HG02884 (cell line): Measurements from ENCODE around the gene GRIK4.

Experiments used
- ATAC-seq: cut with Tn5 transposase; IDR thresholded peaks from one replicate; pipeline ENCODE4 v1.9.1; 2021; ENCODE audit warnings: mild to moderate bottlenecking, moderate library complexity; ENCODE audit not compliant: unreplicated experiment

The GRIK4 gene

GRCh38 chr11:120867531-120867930 is 356.0 kb downstream of the GRIK4 start:
- ATAC-seq, result no peak

DNA sequence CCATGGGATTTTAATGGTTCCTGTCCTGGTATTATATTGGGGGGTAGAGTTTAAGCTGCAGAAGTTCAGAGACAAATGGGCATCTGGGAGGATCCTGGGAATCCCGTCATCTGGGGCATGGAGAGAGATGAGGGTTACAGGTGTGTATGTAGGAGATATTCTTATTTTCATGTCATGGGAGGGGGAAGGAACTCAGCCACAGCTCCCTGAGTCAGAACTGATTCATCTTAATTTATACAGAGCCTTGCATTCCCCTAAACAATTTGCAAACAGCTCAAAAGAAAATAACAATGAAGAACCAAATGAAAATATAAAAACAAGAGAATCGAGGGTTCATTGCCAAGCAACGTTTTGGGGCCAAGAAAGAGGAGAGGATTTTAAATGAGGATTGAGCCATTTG is 356.4 kb downstream of the GRIK4 start:
- no peak for ATAC-seq

- ATAC-seq, result no peak
Measured at GRCh38 chr11:120869097-120869496, 357.5 kb downstream of the GRIK4 start.

- ATAC-seq, result no peak
Measured at GRCh38 chr11:120869516-120870011, 358.0 kb downstream of the GRIK4 start.

DNA sequence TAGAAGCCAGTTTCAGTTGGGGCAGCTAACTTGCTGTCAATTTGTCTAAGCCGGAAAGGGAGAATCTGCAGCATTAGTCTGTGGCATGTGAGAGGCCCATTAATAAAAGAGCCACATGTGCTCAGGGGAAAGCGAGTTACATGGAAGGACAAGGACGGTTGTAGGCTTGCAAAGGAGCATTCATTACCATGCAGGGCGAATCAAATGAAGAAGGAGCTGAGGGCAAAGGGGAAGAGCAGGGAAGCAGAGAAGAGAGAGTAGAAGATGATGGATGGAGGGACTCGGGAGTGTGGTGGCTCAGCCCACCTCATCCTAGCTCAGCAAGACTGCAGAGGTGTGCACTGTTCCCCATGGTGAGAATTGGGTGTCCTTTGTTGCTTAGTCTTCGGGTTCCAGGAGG is 359.6 kb downstream of the GRIK4 start:
- no peak for ATAC-seq

GRCh38 chr11:120871924-120872323 is 360.4 kb downstream of the GRIK4 start:
- no peak for ATAC-seq

DNA sequence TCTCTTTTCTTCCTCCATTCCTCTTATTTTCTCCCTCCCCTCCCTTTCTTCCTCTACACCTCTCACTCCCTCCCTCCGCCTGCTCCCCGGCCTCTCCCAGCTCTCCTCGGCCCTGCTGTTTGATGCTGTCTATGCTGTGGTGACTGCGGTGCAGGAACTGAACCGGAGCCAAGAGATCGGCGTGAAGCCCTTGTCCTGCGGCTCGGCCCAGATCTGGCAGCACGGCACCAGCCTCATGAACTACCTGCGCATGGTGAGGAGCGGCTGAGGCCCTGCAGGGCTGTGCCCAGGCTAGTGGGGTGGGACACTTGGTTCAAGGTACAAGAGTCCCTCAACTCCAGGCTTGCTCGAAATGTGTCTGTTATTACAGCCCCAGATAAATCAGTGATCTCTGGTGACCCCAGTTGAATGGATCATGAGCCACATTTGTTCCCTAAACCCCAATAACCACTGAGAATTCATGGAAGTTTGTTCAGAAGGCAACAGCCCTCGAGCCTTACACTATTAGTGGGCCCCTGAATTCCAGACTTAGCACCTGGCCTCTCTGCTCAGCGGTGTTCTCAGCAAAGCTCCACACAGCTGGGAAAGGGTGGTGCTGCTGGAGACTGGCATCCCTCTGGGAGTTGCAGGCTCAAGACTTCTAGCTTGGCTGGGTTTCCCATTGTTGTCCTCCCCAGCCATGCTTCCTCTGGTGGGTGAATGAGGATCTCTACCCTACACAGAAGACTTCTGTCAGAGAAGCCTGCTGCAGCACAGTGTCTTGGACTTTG is 362.6 kb downstream of the GRIK4 start:
- no peak for ATAC-seq

GRCh38 chr11:120875986-120876385 is 364.4 kb downstream of the GRIK4 start:
- ATAC-seq, result no peak

DNA sequence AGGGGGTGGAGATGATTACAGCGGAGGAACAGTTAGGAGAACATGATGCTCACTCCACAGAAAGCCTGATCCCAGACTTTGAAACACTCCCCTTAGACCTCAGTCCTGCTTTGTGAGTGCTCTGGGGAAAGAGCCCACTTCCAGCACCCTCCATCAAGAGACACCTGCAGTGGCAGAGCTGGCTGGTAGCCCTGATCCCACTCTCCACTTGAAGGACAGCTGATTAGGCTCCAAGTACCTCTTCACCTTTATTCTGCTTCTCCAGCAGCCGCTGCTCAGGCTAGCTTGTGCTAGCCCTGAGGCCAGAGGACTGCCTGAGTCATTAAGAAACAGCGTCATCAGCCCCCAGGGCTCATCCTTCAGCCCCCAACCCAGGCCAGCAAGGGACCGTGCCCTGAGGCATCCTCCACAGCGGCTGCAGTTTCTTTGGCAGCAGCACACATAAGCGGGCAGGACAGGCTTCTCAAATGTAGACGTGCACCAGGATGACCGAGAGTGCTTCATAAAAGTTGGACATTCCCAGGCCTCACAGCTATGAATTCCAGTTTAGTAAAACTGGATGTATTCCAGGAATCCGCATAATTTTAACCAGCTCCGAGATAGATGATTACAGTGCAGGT is 366.3 kb downstream of the GRIK4 start:
- ATAC-seq, result no peak

DNA sequence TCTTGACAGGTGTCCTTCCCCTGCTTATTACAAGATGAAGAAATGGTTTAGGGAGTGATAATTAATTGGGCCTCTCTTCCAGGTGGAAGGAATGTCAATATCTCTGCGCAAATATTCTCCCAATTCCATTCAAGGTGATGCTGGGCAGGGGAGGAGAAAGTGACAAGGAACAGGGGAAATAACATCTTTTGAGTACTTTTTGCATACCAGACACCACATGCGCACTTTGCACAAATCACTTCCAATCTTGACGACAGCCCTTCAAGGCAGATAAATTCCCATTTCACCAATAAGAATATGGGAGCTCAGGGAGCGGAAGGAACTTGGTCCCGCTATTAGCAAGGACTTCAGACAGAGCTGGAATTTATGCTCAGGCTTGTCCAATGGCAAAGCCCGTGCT is 367.2 kb downstream of the GRIK4 start:
- no peak for ATAC-seq

DNA sequence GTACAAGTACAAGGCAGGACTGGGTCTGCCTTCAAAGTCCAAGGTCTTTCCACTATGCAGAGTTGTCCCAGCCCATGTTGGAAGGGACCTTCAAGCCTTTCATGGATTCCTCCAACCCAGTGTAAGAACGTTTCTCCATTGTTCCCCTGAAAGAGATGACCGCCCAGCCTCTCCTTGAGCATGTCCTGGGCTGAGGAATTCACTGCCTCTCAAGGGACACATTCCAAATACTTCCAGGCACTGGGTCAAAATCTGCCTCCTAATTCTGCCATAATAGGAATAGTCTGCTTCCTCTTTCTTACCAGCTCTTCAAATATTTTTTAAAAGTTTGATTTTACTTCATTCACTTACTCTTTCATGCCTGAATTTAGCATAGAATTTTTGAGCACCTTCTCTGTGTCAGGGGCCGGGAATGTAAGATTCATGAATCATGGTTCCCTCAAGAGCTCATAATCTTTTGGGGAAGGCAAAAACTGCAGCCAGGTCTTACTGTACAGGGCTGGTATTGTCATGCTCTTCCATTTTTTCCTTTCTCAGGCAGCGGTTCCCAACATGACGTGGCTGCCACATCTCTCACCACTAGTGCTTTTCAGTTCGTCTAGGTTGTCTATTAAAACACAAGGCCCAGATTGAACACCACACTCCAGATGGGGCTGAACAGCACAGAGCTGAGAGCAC is 369.1 kb downstream of the GRIK4 start:
- ATAC-seq, result no peak

DNA sequence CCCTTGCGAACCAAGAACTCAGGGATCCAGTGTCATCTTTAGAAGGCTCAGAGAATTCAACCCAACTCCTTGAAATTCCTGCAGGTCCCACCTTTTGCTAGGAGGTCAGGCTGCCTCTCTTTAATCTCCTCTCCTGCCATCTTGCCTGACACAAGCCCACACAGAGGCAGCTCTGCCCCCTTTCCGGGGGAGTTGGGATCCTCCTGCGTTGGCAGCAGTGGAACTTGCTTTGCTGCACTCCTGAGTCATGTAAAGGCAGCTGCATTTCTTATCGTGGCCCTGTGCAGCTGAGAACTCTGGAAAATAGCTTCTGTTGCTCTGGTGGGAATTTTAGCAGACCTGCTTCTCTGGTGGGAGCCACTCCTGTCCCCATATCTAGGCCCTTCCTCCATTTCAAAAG is 370.0 kb downstream of the GRIK4 start:
- no peak for ATAC-seq

DNA sequence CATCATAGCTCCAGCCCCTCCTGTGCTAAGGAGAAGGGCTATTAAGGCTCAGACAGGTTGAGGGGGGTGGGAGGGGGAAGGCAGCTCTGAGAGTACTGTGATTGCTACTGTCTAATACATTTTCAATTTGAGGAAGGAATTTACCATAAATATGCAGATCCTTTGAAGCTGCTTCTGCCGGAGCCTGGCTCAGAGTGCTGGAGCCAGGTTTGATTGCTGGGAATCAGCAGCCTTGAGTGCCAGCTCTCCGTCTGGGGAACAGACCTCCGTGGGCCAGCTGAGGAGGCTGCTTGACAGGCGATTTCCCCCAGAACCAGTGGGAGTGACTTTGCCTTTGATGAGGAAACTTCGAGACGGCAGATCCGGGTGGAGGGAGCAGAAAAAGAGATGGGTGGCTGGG is 370.6 kb downstream of the GRIK4 start:
- ATAC-seq, result no peak

GRCh38 chr11:120883404-120884080 is 372.0 kb downstream of the GRIK4 start:
- ATAC-seq, result no peak

GRCh38 chr11:120884154-120885020 is 372.8 kb downstream of the GRIK4 start:
- ATAC-seq, result no peak

DNA sequence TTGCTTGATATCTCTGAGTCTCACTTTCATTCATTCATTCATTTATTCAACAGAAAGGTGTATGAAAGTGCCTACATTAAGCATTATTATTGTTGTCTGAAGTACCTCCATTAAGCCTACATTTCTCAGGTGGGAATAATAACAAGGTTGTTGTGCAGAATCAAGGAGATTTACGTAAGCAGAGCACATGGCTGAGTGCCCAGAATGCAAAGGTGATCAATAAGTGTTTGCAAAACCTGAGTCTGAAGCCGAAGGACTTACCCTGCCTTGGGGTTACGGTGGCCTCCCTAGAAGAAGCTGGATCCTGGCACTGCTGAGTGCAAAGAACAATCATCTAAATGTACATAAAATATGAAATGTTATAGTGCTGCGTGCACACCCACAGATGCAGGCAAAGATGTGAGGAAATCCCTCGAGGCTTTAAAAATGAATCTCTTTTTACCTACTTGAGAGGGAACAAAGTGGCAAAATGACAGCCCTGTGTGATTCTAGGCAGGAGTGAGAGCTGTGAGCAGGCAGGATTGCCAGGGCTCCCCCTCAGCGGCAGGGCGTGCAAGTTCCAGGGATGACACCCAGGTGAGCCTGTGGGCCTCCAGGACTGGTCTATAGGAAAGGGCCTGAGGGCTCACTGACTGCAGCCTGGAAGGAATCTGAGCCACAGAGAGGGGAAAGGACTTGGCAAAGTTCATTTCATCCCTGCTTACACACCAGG is 379.2 kb downstream of the GRIK4 start:
- ATAC-seq, result no peak

DNA sequence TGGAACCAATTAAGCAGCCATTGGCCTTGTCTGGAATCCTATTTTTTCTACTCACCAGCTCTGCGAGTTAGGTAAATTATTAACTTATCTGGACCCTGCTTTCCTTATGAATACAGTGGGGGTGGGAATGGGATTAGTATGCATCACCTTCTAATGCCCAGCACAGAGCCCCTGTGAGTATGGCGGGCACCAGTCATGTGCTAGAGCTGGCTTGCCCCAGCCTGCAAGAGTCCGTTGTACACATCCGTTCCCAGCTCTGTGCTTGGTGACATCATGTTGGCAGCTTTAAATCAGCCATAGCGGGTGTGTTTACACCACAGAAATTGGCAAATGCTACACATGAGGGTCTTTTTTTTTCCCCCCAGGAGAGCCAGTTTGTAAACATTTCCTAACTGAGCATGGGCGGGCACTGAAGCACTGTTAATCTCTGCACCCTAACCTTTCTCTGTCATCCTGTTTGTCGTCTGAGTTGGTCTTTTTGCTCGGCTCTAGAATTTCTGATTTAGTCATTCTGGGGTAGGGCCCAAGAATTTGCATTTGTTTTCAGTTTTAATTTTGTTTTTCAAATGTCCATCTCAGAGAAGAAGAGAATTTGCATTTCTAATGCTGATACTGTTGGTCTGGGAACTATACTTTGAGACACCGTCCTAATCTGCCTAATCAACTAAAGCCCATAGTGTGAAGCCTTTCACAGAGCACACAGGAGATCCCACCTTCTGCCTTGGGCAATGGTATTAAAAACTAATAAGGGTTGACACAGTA is 382.1 kb downstream of the GRIK4 start:
- no peak for ATAC-seq

GRCh38 chr11:120894202-120894985 is 382.8 kb downstream of the GRIK4 start:
- no peak for ATAC-seq
